Retina (tissue), 1 donor: ENCODE results near the gene CNTN4.
"Not testable (repeated sequence)": the region's sequence is repeated elsewhere in the genome, so short reads cannot be mapped to it uniquely, and the experiment has no call there.

Source experiments
- DNase-seq: peaks from one replicate; pipeline ENCODE4 v3.0.0-alpha.2; 2016

CNTN4 gene

DNA sequence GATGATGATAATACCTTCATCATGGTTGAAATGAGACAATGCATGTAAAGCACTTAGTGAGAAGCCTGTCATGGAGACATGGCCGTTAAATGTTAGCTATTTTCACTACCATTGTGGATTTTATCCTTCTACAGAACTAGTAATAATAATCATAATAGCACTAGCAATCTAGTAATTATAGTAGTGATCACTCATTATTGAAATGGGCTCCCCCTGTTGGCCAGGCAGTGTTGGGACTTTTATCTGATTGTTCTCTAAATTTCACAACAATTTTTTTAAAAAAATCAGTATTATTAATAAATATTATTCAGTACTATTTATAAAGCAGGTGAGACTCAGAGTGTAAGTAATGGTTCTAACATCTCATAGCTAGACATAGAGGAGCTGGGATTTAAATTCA, 615.3 kb downstream of the CNTN4 start:
- no peak for DNase-seq

DNA sequence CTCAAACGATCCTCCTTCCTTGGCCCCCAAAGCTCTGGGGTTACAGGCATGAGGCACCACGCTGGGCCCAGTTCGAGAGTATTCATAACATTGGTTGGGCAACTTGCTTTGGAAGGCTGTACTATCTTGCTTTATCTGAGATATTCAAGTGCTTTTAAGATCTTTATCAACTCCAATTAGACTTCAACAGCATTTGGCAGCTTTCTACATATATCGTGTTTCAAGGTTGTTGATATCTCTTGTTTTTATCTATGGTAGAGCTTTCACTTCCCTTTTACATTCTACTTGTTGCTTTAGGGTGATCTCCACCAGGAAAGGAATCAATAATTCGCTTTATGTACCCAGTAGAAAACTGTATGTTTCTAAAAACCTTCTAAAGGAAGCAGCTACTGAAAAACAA, 616.2 kb downstream of the CNTN4 start:
- no peak for DNase-seq

DNA sequence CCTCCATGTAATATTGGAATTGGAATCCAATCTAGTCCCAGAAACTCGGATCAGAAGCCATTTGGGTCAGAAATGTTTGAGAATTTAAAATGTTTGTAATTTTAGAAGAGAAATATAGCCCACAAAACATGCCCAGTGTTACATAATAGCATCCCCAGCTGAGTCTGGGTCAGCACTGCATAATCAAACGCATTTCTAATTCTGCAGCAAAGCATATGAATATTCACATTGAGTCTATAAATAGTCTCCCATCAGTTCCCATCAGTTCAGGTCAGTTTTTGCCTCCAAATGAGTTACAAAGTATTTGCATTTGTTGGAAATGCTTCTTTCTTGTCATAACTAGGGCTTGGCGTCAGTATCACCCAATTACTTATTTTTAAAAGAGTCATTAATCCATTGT, 628.4 kb downstream of the CNTN4 start:
- no peak for DNase-seq

DNA sequence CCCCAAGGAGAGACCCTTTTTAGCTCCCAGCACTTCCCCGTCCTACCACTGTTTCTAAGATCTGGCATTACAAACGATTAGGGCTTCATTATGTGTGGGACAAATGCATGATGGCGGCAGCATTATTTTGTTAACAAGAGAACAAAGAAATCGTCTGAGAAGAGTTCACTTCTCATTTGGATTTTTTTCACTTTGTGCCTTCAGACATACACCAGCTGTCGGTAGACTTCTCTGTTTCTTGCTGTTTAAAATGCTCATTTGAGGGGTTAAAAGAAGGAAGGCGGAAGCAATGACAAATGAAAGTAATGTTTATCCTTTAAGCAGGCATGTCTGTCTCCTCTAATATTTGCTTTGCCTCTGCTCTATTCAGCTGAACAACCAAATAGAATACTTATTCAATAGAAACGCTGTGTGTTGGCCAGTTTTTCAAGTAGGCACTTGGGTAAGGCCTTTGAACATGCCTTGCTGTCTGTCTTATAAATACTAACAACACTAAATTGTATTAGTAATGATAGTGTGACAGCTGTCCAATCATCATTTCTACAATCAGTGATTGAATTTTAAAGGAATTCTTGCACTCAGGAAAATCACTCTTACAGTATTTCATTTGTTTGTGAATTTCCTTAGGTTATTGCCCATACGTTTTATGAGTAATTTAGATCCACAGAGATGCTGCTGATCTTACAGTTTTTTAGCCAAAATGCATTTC, 629.1 kb downstream of the CNTN4 start:
- DNase-seq: peak; percentile 25

DNA sequence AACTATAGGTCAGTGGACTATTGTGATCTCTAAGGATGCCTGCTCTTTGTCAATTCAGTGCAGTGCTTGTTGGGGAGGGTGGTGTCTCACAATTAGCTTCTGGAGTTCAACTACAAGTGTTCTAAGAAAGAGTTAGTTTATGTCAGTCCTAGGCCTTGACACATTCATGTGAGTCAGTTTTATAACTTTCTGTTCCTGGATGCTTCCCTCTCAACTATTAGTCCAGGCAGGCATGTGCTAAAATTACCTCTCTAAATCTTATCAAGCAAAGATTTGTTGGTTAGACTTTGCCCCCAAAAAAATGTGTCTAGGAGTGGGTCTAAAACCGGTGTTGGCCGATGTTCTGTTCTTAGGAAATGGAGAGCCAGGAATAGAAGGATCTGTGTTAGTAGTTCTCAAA, 633.2 kb downstream of the CNTN4 start:
- no peak for DNase-seq

DNA sequence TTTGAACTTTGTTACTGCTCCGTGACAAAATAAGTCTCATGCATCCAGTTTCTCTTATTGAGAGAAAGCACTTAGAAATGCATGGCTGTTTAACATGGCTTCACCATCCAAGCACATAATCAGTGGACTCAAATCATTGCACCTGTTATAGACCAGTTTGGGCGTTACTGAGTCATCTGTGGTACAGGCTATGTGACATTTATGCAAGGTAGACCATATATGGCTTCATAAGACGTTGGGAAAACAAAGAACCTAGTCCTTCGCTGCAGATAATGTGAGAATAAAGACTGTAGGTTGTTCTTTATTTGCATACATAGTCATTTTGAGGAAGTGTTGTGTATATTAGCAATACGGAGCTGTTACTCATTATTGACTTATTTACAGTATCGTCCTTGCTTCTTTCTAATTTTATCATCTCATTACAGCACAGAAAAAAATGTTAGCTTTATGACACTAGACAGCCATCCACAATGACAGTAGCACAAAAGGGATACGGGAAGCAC, 636.8 kb downstream of the CNTN4 start:
- no peak for DNase-seq

DNA sequence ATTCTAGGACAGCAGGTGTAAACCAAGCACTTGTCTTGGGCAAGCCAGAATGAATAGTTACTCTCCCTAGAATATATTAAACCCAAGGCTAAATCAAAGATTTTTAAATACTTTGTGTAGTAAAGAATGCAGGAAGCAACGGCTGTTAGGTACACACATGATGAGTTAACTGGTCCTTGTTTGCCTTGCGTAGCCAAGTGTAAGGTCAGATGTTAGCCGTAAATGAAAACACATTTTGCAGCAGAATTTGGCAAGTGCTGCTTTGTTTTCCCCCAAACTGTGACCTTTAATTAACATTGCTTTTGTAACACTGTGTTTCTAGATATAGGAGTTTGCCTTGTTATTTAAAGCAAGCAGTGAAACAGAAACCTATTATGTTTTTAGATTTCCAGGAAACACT, 642.9 kb downstream of the CNTN4 start:
- no peak for DNase-seq

DNA sequence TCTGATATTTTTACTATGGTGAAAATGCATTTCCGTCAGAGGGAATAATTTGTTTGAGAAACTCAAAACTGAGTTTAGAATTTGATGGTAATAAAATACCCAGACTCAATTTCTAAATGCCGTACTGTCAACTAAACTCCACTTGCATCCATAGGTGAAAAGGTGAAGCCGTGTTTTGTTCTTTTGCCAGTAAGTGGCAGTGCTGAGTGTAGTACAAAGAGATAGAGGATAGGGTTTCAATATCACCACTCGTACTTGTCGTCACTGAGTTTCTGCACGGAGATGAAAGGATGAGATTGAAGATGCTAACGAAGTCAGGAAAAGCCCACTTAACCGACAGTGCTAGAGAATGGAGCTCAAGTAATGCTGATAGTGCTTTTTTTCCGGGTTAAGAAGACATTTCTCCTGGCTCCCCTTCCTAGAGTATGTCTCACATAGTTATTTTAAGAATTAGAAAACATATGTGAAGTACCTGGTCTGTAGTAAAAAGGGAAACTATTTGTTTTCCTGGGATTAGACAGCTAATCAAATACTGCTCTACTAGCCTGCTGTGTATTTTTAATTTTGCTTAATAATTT, 666.4 kb downstream of the CNTN4 start:
- DNase-seq: no peak

DNA sequence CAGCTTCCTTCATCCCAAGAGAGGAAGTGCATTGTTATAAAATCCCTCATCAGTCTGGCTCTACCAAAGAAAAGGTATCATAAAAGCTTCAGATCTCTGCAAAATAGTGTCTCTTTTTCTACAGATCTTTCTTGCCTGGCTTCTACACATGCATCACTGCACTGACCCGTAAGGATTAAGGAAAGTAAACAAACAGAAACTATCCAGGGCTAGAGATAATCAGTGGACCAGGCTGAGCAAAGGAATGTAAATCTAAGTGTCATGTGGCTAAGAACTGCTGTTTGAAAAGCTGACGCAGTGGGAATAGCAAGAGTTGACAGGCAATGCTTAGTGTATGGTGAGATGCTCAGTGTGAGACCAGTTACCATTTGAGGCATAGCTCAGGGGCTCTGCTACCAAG, 671.8 kb downstream of the CNTN4 start:
- DNase-seq: peak; percentile 56

DNA sequence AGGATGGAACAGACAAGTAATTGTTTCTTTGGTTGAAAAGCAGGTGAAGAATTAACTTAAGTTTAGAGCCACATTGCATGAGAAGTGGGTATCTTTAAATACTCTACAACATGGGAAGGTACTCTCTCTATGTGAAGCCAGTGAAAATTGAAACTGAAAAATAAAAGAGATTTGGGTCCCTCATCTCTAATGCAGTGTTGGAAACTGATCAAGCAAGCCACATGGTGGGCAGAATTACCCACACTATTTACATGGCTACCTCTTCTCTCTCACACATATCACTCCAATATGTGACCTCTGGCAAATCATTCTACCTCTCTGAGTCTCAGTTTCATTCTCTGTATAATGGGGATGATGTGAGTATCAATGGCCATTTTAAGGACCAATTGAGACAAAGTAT, 672.5 kb downstream of the CNTN4 start:
- no peak for DNase-seq

DNA sequence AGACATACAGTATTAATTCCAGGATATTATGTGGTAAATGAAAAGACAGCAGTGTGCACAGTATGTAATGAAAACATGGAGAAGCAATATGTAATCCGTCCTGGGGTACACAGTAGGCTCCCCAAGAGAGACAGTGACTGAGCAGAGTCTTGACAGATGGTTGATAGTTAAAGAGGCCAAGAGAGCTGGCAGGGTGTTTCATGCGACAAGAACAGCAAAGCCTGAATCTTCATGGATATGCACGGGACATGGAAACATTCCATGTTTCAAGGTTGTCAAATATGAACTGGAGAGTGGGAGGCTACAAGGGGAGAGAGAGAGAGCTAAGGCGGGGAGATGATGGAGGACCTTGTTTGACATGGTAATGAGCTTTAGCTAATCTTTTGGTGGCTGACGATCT, 673.1 kb downstream of the CNTN4 start:
- DNase-seq: no peak

DNA sequence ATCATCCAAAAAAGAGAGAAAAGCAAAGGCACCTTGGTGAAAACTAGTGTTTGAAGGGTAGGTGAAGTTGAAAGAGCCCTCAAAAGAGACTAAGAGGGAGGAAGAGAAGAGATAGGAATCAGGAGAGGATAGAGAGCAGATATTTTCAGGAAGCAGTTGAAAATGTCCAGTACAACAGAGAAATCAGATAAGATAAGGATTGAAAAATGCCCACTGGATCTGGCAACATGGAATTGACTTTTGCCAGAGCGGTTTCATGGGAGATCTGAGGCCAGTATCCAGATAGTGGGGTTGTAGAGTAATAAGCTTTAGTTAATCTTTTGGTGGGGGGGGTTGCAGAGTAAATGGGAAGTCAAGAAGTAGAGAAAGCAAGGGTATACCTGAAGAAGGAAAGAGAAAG, 674.1 kb downstream of the CNTN4 start:
- no peak for DNase-seq

DNA sequence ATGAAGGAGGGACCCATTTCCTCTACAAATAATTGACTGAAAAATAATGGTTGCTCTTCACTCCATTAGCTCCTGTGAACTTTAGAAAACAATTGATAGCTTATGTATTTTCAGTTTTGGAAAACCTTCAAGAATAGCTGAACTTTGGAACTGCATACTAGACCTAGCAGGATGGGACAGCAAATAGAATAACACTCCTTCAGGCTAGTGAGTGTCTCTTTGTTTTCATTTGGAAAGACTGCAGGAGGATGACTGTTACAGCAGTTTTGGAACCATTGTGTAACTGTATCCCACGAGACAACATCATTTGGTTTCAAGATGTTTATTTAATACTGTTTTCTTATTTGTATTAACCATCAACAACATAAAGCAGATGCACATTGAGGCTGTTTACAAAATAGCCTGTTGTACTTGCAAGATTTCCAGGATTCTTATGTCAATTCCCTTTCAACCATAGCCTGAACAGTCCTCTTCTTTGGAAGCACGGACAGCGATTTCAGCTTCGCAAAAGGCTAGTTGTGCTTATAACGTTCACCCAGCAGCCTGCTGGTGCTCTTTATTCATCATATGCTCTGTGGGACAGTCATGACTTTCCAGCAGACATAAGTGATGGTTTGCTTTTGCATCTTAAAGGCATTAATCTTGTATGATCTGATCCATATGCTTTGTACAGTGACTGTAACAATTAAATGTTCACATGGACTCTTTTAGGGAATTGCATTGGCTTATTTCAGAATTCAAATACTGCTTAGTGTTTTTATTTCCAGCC, 676.0 kb downstream of the CNTN4 start:
- DNase-seq: no peak

DNA sequence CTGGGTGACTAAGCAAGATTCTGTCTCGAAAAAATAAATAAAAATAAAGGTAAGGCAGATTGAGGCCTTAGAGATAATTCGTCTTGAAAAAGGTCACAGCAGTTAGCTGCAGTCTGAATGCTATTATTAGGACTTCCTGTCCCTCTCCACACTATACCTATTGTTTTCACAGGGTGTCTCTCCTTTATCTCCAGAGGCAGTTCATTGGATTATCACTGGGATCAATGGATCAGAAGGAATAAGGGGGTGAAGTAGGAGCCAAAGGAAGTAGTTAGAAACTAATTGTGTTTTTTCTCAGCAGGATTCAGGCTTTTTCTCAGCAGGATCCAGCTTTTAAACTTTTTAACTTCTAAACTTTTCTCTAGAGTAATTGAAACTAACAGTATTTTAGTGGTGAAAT, 684.6 kb downstream of the CNTN4 start:
- DNase-seq: no peak

DNA sequence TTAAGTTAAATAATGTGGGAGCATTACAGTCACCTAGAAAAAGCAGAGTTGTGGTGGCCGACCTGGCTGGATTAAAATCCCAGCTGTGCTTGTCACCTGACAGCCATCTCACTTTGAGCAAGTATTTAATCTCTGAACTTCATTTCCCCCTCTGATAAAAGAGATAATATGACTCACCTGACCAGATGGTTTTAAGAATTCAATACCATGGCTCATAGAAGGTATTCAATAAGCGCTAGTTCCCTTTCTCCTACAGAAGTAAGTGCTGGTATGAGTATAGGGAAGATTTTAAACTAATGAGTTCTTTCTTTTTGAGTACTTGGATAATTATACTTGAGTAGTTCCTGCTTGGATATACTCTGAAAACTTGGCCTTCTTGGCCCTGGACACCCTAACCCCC, 686.0 kb downstream of the CNTN4 start:
- no peak for DNase-seq

DNA sequence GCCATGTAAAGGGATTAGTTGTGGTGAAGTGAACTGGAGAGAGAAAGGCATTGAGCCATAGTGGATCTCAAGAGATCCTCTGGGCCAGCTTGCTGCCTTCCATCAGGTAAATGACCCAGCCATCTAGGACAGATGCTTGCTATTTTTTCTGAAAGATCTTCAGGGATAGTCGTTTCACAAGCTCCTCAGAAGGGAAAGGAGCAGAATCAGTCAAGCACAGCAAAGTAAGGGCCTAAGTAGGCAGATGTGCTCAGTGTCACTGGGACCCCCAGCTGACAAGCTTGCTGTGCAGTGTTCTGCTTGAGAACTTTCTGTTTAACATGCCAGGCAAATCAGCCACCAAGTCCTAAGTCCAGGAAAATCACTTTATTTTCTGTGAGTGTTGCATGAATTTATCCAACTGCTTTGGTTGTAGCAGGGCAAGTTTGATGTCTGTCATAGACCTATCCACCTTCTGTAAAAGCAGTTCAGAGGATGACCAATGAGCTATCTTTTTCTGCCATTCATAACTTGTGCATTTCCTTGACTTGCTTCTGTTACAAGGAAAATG, 691.7 kb downstream of the CNTN4 start:
- peak; percentile 35 for DNase-seq

DNA sequence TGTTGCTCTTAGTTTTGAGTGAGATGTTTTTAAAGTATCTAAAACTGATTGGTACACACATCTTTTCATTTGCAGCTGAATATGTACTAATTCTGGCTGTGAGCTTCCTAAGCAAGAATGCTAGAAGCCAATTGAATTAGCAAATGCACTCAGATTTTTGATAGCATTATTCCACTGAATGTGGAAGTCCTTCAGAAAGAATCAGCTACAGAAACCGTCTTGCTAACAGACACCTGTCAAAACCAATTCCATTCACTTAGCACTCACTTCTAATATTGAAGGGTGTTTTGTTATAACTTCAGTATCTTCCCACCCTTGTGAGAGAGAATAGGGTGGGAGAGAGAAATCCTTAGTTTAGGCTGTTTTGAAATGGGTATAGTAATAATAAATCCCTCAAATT, 693.8 kb downstream of the CNTN4 start:
- DNase-seq: no peak

DNA sequence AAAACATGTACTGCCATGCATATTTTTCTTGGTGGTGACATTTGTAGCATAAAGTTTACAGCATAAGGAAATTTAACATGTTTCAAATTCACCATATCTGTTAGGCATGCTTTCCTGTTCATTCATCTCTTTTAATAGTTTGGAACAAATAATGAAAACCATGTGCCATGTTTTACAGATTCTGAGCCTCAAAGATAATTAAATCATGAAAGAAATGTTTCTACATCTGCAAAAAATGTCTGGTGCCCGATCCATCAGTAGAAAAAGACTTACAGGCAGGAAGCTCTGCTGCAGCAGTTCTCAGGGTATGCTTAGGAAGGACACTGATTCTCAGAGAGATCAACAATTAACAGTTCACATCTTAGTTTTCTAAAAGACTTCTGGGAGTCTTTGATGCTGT, 695.3 kb downstream of the CNTN4 start:
- no peak for DNase-seq

DNA sequence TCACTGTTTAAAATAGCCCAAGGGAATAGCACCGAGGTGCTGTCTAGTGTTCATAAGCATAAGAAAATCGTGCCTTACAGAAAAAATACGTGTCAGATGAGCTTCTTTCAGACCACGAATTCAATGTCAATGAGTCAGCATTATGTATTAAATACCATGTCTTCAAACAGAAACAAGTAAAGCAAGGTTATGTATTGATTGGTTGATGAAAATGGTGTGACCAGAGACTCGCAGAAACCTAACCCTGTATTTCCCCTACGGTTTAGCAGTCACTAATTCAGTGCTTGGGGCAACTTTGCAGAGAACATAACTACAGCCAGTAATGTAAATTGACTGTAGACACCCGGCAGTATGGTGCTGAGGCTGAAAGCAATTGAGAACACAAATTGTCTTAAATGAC, 703.8 kb downstream of the CNTN4 start:
- DNase-seq: no peak

DNA sequence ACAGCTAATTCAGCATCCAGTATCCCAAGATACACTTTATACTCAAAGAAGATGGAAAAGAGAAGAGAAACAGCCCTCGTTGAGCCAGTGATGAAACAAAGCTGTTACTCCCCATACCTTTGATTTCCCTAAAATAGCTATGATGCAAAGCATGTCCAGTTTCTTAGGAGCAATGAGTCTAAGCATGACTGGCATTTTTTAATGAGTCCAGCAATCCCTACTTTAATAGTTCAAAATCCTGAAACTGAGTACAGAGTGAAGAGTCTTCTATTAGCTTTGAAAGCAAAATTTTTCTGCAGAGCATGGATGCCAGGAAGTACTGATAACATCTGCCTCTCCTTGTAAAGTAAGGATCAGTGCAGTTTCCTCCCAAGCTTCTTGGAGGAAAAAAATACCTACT, 708.8 kb downstream of the CNTN4 start:
- no peak for DNase-seq

DNA sequence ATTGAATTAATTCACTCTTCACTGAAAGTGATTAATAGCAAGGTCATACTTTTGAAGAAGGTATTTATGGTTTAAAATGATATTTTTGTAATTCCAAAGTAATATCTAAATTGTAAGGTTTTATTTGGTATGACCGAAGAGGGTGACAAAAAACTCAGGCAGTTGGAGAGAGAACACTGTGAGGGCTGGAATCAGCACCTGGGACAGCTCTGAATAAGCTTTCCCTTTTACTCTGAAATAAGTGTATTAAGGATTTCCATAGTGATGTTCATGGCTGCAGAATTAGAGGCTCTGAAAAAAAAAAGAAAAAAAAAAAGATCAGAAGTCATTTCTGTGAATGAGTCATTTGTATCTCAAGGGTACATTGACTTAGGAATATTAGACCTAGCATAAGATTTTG, 712.1 kb downstream of the CNTN4 start:
- DNase-seq: no peak

DNA sequence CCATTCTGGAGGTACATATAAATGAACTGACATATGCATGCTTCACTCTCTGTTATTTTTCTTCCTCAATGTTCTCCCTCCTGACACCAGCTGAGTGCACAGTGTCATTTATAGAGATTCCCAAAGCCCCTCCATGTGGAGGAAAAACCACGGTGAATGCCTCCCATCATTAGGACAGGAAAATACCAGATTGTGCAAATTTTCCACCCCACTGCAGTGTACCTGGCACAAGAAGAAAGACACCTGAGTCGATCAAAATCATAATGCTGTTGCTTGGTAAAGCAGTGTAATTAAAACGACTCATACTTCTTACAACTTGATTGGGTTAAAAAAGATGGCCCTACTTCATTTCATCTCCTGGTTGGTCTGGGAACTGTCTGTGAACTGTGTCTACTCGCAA, 720.9 kb downstream of the CNTN4 start:
- no peak for DNase-seq

DNA sequence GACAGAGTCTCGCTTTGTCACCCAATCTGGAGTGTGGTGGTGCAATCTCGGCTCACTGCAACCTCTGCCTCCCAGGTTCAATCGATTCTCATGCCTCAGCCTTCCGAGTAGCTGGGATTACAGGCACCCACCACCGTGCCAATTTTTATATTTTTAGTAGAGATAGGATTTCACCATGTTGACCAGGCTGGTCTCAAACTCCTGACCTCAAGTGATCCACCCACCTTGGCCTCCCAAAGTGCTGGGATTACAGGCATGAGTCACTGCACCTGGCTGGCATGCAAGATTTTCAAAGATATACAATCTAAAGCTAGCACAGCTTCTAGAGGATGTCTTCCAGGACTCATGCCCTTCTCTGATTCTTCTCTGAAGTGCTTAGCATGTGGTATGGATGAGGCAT, 722.3 kb downstream of the CNTN4 start:
- DNase-seq: not testable (repeated sequence)

DNA sequence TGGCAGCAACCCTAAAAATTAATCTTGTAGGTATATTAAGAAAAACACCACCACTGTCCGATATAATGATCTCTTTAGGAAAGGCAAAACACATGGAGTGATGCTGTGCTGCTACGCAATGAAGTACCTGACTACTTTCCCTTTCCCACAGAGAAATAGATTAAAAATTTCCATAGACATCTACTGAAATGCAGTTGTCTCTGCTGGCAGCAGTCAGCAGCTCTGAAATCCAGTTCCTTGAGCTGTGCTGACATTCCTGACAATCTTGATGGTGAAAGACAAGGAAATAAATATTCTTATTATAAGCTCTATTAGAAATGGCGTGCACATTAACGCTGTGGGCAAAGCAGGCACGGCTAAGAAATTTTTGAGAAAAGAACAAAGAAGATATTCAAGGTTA, 723.9 kb downstream of the CNTN4 start:
- DNase-seq: no peak
